Activated T-cell treated with anti-CD3 and anti-CD28 coated beads, Interleukin-2, amount 50 U/mL, for 72 hours (primary cell): ENCODE results near the gene TRIM43. TPM values are rescaled to one million over a fixed set of nuclear protein-coding genes. Genes with fewer than 3 reads are reported as not detected.
"Not testable (repeated sequence)": the region's sequence is repeated elsewhere in the genome, so short reads cannot be mapped to it uniquely, and the experiment has no call there.

Experiments
- ATAC-seq, 2 donors: fragments of 150-1000 bp; cut with Tn5 transposase; replicated peaks in 1 of 2; 2 replicates each; pipeline ENCODE4 v1.10.0; 2021; ENCODE audit warnings: moderate library complexity in 2 of 2, mild to moderate bottlenecking in 1 of 2
- DNase-seq, 2 donors: peaks; one replicate each; pipeline ENCODE4 v3.0.0; 2021 to 2022; ENCODE audit warnings: mixed read lengths in 1 of 2
- H3K27ac Mint-ChIP-seq: one replicate; pipeline ENCODE4 v1.8.0; 2022; ENCODE audit warnings: mild to moderate bottlenecking, moderate library complexity, mixed read lengths
- H3K27me3 Mint-ChIP-seq: one replicate; pipeline ENCODE4 v1.8.0; 2022; ENCODE audit warnings: low read depth, mixed read lengths
- H3K36me3 Mint-ChIP-seq, 2 donors: one replicate each; pipeline ENCODE4 v1.8.0; 2022; ENCODE audit warnings: mixed read lengths in 2 of 2, mild to moderate bottlenecking in 1 of 2; ENCODE audit not compliant: insufficient read depth in 2 of 2
- H3K4me1 Mint-ChIP-seq: one replicate; pipeline ENCODE4 v1.8.0; 2022; ENCODE audit warnings: low read depth, mixed read lengths
- H3K4me3 Mint-ChIP-seq, 2 donors: one replicate each; pipeline ENCODE4 v1.8.0; 2022; ENCODE audit warnings: mild to moderate bottlenecking in 2 of 2, mixed read lengths in 2 of 2, moderate library complexity in 2 of 2
- H3K9me3 Mint-ChIP-seq, 2 donors: one replicate each; pipeline ENCODE4 v1.8.0; 2022; ENCODE audit warnings: mixed read lengths in 2 of 2
- total RNA-seq, 2 donors: library from RNA; stranded (reverse); gene quantifications; one replicate each; pipeline ENCODE4 v1.2.3, GENCODE V29; 2022

TRIM43 gene
- total RNA-seq, 2 donors from 2014 or later = not detected

DNA sequence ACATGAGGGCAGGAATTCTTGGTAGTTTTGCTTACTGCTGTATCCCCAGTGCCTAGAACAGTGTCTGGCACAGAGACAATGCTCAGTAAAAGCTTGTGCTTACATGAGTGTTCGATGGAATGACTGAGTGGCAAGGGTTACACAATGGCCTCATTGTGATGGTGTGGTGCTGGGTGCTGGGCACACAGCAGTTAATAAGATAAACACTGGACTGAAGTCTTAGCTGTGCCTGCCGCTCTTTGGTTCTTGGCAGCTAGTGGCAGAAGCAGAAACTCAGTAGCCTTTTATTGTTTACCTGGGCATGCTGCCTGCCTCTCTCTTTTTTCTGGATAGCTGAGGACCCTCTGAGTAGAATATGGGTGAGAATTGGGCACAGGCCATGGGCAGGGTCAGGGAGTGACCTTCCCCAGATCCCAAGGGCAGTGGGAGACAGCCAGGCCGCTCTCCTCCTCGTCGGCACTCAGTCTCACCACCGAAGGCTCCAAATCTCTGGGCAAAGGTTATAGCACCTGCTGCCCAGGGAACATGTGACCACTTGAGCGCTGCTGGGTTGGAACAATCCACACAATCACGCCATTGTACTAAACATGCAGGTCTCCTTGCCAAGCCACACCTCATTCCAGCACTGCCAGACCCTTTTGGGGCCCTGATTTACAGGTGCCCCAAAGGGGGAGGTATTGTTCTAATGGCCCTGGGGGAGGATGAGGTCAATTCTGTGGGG, 54.6 kb downstream of the TRIM43 start:
- H3K36me3 Mint-ChIP-seq, H3K4me1 Mint-ChIP-seq, ATAC-seq, H3K27ac Mint-ChIP-seq, H3K9me3 Mint-ChIP-seq, DNase-seq, H3K4me3 Mint-ChIP-seq, H3K27me3 Mint-ChIP-seq: not testable (repeated sequence)

GRCh38 chr2:95648894-95649544, 57.2 kb downstream of the TRIM43 start:
- not testable (repeated sequence) for H3K36me3 Mint-ChIP-seq, H3K4me3 Mint-ChIP-seq, H3K27me3 Mint-ChIP-seq, H3K27ac Mint-ChIP-seq, H3K4me1 Mint-ChIP-seq, DNase-seq, ATAC-seq, H3K9me3 Mint-ChIP-seq

Other genes starting within 250 kb of the TRIM43 start
- gene FAHD2A, start 189.3 kb upstream of the TRIM43 start, total RNA-seq = 10 to 100 TPM; 35.7 to 40.6 TPM
- not detected for gene TRIM43B, start 107.2 kb upstream of the TRIM43 start, total RNA-seq